ENCODE data around the gene ZNF275.

- no peak for TF ChIP-seq CTCF (IDR thresholded peaks at IDR 0.05)
- no peak for TF ChIP-seq POLR2A (IDR thresholded peaks at IDR 0.05)
- TF ChIP-seq EP300 (IDR thresholded peaks at IDR 0.05) = no peak
These were observed 31.7 kb downstream of the ZNF275 start for GRCh38 chrX:153365670-153366069.
